Upper lobe of left lung (tissue), 6 donors: Measurements from ENCODE around the gene MDFI. TPM values are rescaled to one million over a fixed set of nuclear protein-coding genes. Genes with fewer than 3 reads are reported as not detected.

Source experiments
- ATAC-seq, 2 donors: fragments of 200-7000 bp; cut with Tn5 transposase; one replicate each; pipeline ENCODE4 v1.9.1; 2022; ENCODE audit warnings: mild to moderate bottlenecking in 2 of 2, moderate library complexity in 2 of 2; ENCODE audit not compliant: low FRiP score in 2 of 2
- DNase-seq, 2 donors: peaks; one replicate each; pipeline ENCODE4 v3.0.0-alpha.2; 2019 to 2020
- H3K27ac ChIP-seq, 4 donors: fragments of 200-600 bp; sonication (generic); one replicate each; pipeline ENCODE4 v1.5.1; 2016 to 2019
- H3K27me3 ChIP-seq, 4 donors: fragments of 200-600 bp; sonication (generic); one replicate each; pipeline ENCODE4 v1.5.1; 2017 to 2019
- H3K36me3 ChIP-seq, 4 donors: fragments of 200-600 bp; sonication (generic); one replicate each; pipeline ENCODE4 v1.5.1; 2016 to 2019
- H3K4me1 ChIP-seq, 4 donors: fragments of 200-600 bp; sonication (generic); one replicate each; pipeline ENCODE4 v1.5.1; 2018 to 2019
- H3K4me3 ChIP-seq, 4 donors: fragments of 200-600 bp; sonication (generic); one replicate each; pipeline ENCODE4 v1.5.1; 2017 to 2019; ENCODE audit warnings: mild to moderate bottlenecking in 2 of 4, moderate library complexity in 1 of 4
- H3K9me3 ChIP-seq, 4 donors: fragments of 200-600 bp; sonication (generic); one replicate each; pipeline ENCODE4 v1.5.1; 2018 to 2019
- EP300 ChIP-seq, 4 donors: sonication (generic); formaldehyde crosslinking; IDR thresholded peaks; one replicate each; pipeline ENCODE4 v1.5.1; 2017; ENCODE audit warnings: antibody characterized with exemption in 4 of 4, control low read depth in 2 of 4
- POLR2A ChIP-seq, 4 donors: fragments of 450-650 bp; IDR thresholded peaks; one replicate each; pipeline ENCODE4 v1.5.1; 2016 to 2017; ENCODE audit warnings: antibody characterized with exemption in 4 of 4, mild to moderate bottlenecking in 2 of 4
- POLR2AphosphoS5 ChIP-seq, 2 donors: sonication (generic); formaldehyde crosslinking; IDR thresholded peaks; one replicate each; pipeline ENCODE4 v1.5.1; 2017; ENCODE audit warnings: antibody characterized with exemption in 2 of 2
- WGBS, 2 donors: methylation state at CpG; one replicate each; pipeline ENCODE4 v1.1.5; 2017 to 2018; 5-methylcytosine and 5-hydroxymethylcytosine counted together
- total RNA-seq, 6 donors: library from RNA; depleted of rRNA in 4 of 6; stranded (reverse); fragments of >200 nt in 4 of 6; gene quantifications; one replicate each; pipeline versions ENCODE4 v1.1.0 to v1.2.1, GENCODE V29; 2016 to 2021
- TF ChIP-seq, protein P1 (sequence below), 6 experiments: fragments of 450-650 bp in 4 of 6; fragments of 200-600 bp in 2 of 6; sonication (generic) in 2 of 6; IDR thresholded peaks; one replicate each; pipeline ENCODE4 v1.5.1; 2016 to 2019; ENCODE audit warnings: antibody characterized with exemption in 6 of 6
- donor health status: DM: no; HTN: no; CAD: no; lungs with moderate emphysema.
- donor health status: DM: no; HTN: yes; CAD: no; lungs with severe emphysema.

The MDFI gene
- total RNA-seq, 6 donors from 2014 or later: 4.9 to 23.4 (median 8.0) TPM

DNA sequence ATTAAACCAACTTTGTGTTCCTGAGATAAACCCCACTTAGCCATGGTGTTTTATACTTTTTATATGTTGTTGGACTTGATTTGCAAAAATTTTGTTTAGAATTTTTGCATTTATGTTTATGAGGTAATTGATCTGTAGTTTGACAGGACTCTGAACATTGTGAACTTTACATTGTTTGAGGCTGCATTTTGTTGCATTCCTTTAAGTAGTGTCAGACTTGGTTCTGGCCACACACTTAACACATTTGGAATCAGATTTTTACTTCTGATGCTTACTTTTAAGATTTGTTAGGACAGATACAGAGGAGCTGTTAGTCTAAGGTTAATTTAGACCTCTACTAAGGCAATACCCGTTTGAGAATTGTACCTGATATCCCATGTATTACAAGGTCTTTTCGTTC, 16.5 kb upstream of the MDFI start:
- H3K4me1 ChIP-seq: peaks cover 0 to 5% (median 2%) of the 10 kb centered on the region in 4 donors
- no peaks in the 10 kb centered on the region for H3K36me3 ChIP-seq
- no peak overlapping the region for H3K4me3 ChIP-seq
- WGBS, 2 donors: 64 to 65% methylated on average over 2 of the region's 2 CpGs
- TF ChIP-seq POLR2AphosphoS5 (IDR thresholded peaks at IDR 0.05): no peak
- TF ChIP-seq, protein P1, sequence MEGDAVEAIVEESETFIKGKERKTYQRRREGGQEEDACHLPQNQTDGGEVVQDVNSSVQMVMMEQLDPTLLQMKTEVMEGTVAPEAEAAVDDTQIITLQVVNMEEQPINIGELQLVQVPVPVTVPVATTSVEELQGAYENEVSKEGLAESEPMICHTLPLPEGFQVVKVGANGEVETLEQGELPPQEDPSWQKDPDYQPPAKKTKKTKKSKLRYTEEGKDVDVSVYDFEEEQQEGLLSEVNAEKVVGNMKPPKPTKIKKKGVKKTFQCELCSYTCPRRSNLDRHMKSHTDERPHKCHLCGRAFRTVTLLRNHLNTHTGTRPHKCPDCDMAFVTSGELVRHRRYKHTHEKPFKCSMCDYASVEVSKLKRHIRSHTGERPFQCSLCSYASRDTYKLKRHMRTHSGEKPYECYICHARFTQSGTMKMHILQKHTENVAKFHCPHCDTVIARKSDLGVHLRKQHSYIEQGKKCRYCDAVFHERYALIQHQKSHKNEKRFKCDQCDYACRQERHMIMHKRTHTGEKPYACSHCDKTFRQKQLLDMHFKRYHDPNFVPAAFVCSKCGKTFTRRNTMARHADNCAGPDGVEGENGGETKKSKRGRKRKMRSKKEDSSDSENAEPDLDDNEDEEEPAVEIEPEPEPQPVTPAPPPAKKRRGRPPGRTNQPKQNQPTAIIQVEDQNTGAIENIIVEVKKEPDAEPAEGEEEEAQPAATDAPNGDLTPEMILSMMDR (IDR thresholded peaks at IDR 0.05): no peak
- no peak for TF ChIP-seq POLR2A (IDR thresholded peaks at IDR 0.05)
- no peak for TF ChIP-seq EP300 (IDR thresholded peaks at IDR 0.05)
- peaks cover 0 to 5% (median 0%) of the 10 kb centered on the region in 4 donors for H3K9me3 ChIP-seq
- no peak for ATAC-seq
- no peak overlapping the region for H3K27ac ChIP-seq
- H3K27me3 ChIP-seq: no peaks in the 10 kb centered on the region
- no peak for DNase-seq

DNA sequence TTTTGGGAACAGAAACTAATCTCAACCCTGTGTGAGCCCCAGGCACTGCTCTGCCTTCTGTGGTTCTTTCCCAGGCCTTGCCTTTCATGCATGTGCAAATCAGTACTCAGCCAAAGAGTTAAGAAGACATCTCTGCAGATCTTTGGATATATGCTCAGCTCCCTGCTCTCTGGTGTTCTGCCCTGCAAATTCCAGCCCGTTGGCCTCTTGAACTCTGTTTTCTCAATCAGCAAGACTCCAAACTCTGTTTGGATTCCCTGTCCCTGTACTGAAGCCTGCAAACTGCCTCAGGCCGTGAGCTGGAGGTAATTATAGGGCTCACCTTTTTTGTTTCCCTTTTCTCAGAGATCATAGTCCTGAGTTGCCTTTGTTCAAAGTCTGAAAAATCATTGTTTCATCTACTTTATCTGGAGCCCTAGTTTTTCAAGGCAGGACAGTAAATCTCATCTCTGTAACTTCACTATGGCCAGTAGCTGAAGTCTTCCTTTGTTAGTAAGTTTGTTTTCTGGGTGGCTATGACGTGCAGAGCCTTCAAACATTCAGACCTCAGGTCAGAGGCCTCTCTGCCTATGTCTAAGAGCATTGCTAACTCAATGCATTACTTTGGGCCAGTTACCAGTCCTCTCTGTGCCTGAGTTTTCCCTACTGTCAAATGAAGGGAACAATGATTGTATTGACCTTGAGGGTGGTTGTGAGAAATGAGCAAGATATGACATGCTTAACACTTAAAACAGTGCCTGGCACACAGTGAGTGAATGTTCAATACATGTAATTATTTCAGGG, 15.9 kb upstream of the MDFI start:
- no peak overlapping the region for H3K4me3 ChIP-seq
- H3K9me3 ChIP-seq: peaks cover 0 to 5% (median 0%) of the 10 kb centered on the region in 4 donors
- no peaks in the 10 kb centered on the region for H3K27me3 ChIP-seq
- H3K4me1 ChIP-seq: peaks cover 0 to 5% (median 2%) of the 10 kb centered on the region in 4 donors
- no peaks in the 10 kb centered on the region for H3K36me3 ChIP-seq
- DNase-seq: no peak
- WGBS, 2 donors: 55 to 73% methylated on average over 3 of the region's 3 CpGs
- TF ChIP-seq POLR2A (IDR thresholded peaks at IDR 0.05) (no peak), EP300 (IDR thresholded peaks at IDR 0.05) (no peak), POLR2AphosphoS5 (IDR thresholded peaks at IDR 0.05) (no peak)
- TF ChIP-seq, protein P1 (IDR thresholded peaks at IDR 0.05): no peak
- H3K27ac ChIP-seq: no peak overlapping the region
- no peak for ATAC-seq

DNA sequence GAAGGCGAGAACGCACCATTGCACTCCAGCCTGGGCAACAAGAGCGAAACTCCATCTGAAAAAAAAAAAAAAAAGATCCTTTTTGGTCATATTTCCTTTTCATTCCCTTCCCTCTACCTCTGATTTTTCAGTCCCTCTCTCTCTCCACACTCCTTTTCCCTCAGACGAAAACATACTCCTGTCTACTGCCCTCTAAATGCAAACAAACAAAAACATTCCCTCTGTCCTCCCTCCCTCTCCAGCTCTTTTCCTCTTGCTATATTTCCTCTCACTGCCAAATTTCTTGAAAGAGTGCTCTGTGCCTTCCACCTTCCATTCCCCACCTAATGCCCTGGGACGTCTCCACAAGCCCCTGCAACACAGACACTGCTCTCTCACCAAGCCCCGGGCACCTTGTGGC, 14.9 kb upstream of the MDFI start:
- no peak for ATAC-seq
- Histone ChIP-seq H3K4me1 (peaks cover 0 to 5% (median 2%) of the 10 kb centered on the region in 4 donors), H3K27me3 (no peaks in the 10 kb centered on the region), H3K9me3 (peaks cover 0 to 5% (median 0%) of the 10 kb centered on the region in 4 donors), H3K36me3 (no peaks in the 10 kb centered on the region), H3K4me3 (no peak overlapping the region), H3K27ac (no peak overlapping the region)
- DNase-seq: no peak
- 93 to 96% methylated on average over 6 of the region's 6 CpGs for WGBS, 2 donors
- no peak for TF ChIP-seq EP300 (IDR thresholded peaks at IDR 0.05)
- TF ChIP-seq POLR2AphosphoS5 (IDR thresholded peaks at IDR 0.05): no peak
- TF ChIP-seq POLR2A (IDR thresholded peaks at IDR 0.05): no peak
- TF ChIP-seq, protein P1 (IDR thresholded peaks at IDR 0.05): no peak

DNA sequence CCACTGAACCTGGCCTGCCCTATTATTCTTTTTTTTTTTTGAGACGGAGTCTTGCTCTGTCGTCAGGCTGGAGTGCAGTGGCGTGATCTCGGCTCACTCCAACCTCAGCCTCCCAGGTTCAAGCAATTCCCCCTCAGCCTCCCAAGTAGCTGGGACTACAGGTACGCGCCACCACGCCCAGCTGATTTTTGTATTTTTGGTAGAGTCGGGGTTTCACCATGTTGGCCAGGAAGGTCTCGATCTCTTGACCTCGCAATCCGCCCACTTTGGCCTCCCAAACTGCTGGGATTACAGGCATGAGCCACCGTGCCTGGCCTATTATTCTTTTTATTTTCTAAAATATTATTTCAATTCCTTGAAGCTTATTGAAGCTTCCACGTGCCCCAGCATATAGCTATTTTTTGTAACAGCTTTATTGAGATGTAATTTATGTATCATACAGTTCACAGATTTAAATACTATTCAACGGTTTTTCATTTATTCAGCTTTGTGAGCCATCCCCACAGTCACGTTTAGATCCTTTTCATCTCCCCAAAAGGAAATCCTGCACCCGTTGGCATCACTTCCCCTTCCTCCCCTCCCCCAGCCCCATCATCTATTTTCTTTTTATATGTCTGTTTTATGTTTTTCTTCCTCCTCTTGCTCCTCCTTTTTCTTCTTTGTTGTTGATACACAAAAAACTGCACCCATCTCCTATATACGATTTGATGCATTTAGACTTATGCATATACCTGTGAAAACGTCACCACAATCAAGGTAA, 13.5 kb upstream of the MDFI start:
- DNase-seq: no peak
- H3K9me3 ChIP-seq: peaks cover 0 to 5% (median 0%) of the 10 kb centered on the region in 4 donors
- TF ChIP-seq POLR2A (IDR thresholded peaks at IDR 0.05): no peak
- TF ChIP-seq EP300 (IDR thresholded peaks at IDR 0.05): no peak
- TF ChIP-seq, protein P1 (IDR thresholded peaks at IDR 0.05): no peak
- no peak for TF ChIP-seq POLR2AphosphoS5 (IDR thresholded peaks at IDR 0.05)
- peaks cover 0 to 5% (median 2%) of the 10 kb centered on the region in 4 donors for H3K4me1 ChIP-seq
- H3K4me3 ChIP-seq: no peak overlapping the region
- H3K36me3 ChIP-seq: no peaks in the 10 kb centered on the region
- H3K27me3 ChIP-seq: no peaks in the 10 kb centered on the region
- ATAC-seq: no peak
- H3K27ac ChIP-seq: no peak overlapping the region
- 82 to 83% methylated on average over 18 of the region's 18 CpGs for WGBS, 2 donors
